K562 (cell line): ENCODE measurements around the gene WNT11. TPM values are rescaled to one million over a fixed set of nuclear protein-coding genes. Genes with fewer than 3 reads are reported as not detected.

Experiments used
- ATAC-seq: fragments of 200-7000 bp; cut with Tn5 transposase; 3 replicates; pipeline ENCODE4 v1.9.1; 2020; ENCODE audit warnings: moderate library complexity
- BruUV-seq: library from RNA; stranded (reverse); fragments of 400-500 nt; replicated peaks from 2 replicates; lab custom pipeline; 2021; lab: Mats Ljungman, UMichigan
- CTCF ChIA-PET: fragments of 300-600 bp; formaldehyde crosslinking; extraction: SDS; loops from one replicate; lab custom pipeline; 2021; ENCODE audit warnings: low intra/inter-chr PET ratio; lab: Yijun Ruan, JAX
- POLR2A ChIA-PET: fragments of 300-600, 350-650 bp; sonication (Branson Sonifier 250); formaldehyde crosslinking; extraction: SDS; loops from one replicate; lab custom pipeline; 2021; ENCODE audit warnings: antibody characterized with exemption, inconsistent platforms; lab: Yijun Ruan, JAX
- DNase-seq, 4 experiments: peaks; one replicate each; pipeline versions ENCODE4 v3.0.0 to v3.0.0-alpha.2; 2011 to 2018; ENCODE audit warnings: low spot score in 3 of 4, mixed read lengths in 3 of 4; ENCODE audit errors: extremely low read depth in 1 of 4
- FAIRE-seq: peaks from 2 replicates; lab custom pipeline; 2011; peaks lifted over from hg19 to GRCh38; lab: Jason Lieb, UNC
- H2AFZ ChIP-seq: 2 replicates; pipeline ENCODE4 v1.6.0; 2011; ENCODE audit warnings: low read depth, low read length, control low read depth, inconsistent platforms
- H3K27ac ChIP-seq: fragments of 200-600 bp; 3 replicates; pipeline ENCODE4 v1.8.0; 2011; ENCODE audit warnings: low read depth, mild to moderate bottlenecking, control low read depth, inconsistent platforms, low read length, moderate library complexity, mixed read lengths; ENCODE audit errors: extremely low read depth
- H3K27me3 ChIP-seq, 2 experiments: fragments of 300-600 bp in 1 of 2; 2 replicates in 1 of 2; 3 replicates in 1 of 2; pipeline versions ENCODE4 v1.6.0 to v1.8.0; 2011; ENCODE audit warnings: inconsistent platforms in 2 of 2, low read length in 2 of 2, mild to moderate bottlenecking in 1 of 2, mixed read lengths in 1 of 2, moderate library complexity in 1 of 2; ENCODE audit not compliant: control insufficient read depth in 2 of 2, insufficient read depth in 2 of 2
- H3K36me3 ChIP-seq: fragments of 300-600 bp; 3 replicates; pipeline ENCODE4 v1.8.0; 2011; ENCODE audit warnings: mild to moderate bottlenecking, low read length, inconsistent platforms; ENCODE audit not compliant: control insufficient read depth, insufficient read depth
- H3K4me1 ChIP-seq, 2 experiments: fragments of 200-600 bp in 1 of 2; replicated peaks in 1 of 2; 2 replicates in 1 of 2; 3 replicates in 1 of 2; pipeline versions ENCODE4 v1.5.1 to v1.8.0; 2011; ENCODE audit warnings: inconsistent platforms in 2 of 2, low read length in 2 of 2, mild to moderate bottlenecking in 1 of 2, mixed read lengths in 1 of 2, moderate library complexity in 1 of 2; ENCODE audit not compliant: control insufficient read depth in 2 of 2, insufficient read depth in 2 of 2
- H3K4me2 ChIP-seq: 2 replicates; pipeline ENCODE4 v1.6.1; 2011; ENCODE audit warnings: low read length, control low read depth, inconsistent platforms, mixed read lengths; ENCODE audit not compliant: insufficient read depth
- H3K4me3 ChIP-seq: fragments of 200-600 bp; sonication (generic), shearing (Covaris generic); 2 replicates; pipeline ENCODE4 v1.5.1; 2016; ENCODE audit warnings: control low read depth, inconsistent platforms
- H3K79me2 ChIP-seq: fragments of 200-600 bp; 3 replicates; pipeline ENCODE4 v1.8.0; 2011; ENCODE audit warnings: low read length, inconsistent platforms; ENCODE audit not compliant: control insufficient read depth, insufficient read depth
- H3K9ac ChIP-seq, 2 experiments: 2 replicates each; pipeline versions ENCODE4 v1.6.0 to v1.6.1; 2011; ENCODE audit warnings: low read depth in 2 of 2, low read length in 2 of 2, control low read depth in 1 of 2, inconsistent platforms in 1 of 2, mild to moderate bottlenecking in 1 of 2, mixed read lengths in 1 of 2; ENCODE audit not compliant: insufficient read depth in 1 of 2
- H3K9me1 ChIP-seq: one replicate; pipeline ENCODE4 v1.6.0; 2011; ENCODE audit warnings: inconsistent platforms, mild to moderate bottlenecking, low read length, moderate library complexity; ENCODE audit not compliant: control insufficient read depth, insufficient read depth
- H3K9me3 ChIP-seq: replicated peaks from 2 replicates; pipeline ENCODE4 v1.5.1; 2011; ENCODE audit warnings: low read depth, low read length, inconsistent platforms; ENCODE audit not compliant: control insufficient read depth, insufficient read depth
- H4K20me1 ChIP-seq: replicated peaks from 2 replicates; pipeline ENCODE4 v1.6.1; 2011; ENCODE audit warnings: low read length, inconsistent platforms, mixed read lengths; ENCODE audit not compliant: control insufficient read depth, insufficient read depth
- DMBX1 ChIP-seq: fragments of 250-450 bp; sonication (Bioruptor Pico); IDR thresholded peaks from 2 replicates; pipeline ENCODE4 v1.8.0; 2022; ENCODE audit warnings: inconsistent platforms, mild to moderate bottlenecking, moderate library complexity, borderline replicate concordance
- FOXK2 ChIP-seq, 2 experiments: fragments of 450-650 bp; IDR thresholded peaks in 1 of 2; conservative IDR thresholded peaks in 1 of 2; 2 replicates each; pipeline ENCODE4 v1.6.1; 2016; ENCODE audit warnings: low read depth in 2 of 2, mild to moderate bottlenecking in 1 of 2
- MTF1 ChIP-seq: fragments of 250-450 bp; sonication (Bioruptor Pico); IDR thresholded peaks from 2 replicates; pipeline ENCODE4 v1.9.0; 2021; ENCODE audit warnings: moderate library complexity, mild to moderate bottlenecking, inconsistent platforms, borderline replicate concordance
- PCBP1 ChIP-seq: fragments of 200-400 bp; formaldehyde crosslinking; IDR thresholded peaks from 2 replicates; pipeline ENCODE4 v1.6.1; 2018; ENCODE audit warnings: mild to moderate bottlenecking, low read depth, low read length; ENCODE audit not compliant: poor library complexity, severe bottlenecking
- TCF7 ChIP-seq: sonication (generic); IDR thresholded peaks from 2 replicates; pipeline ENCODE4 v1.6.1; 2016; ENCODE audit warnings: antibody characterized with exemption, borderline replicate concordance
- ZFX ChIP-seq: sonication (generic); formaldehyde crosslinking; IDR thresholded peaks from 2 replicates; pipeline ENCODE4 v1.8.0; 2022; ENCODE audit warnings: mild to moderate bottlenecking, missing genetic modification reagents, moderate library complexity
- ZKSCAN1 ChIP-seq: fragments of 150-350 bp; IDR thresholded peaks from 2 replicates; pipeline ENCODE4 v1.6.1; 2016; ENCODE audit warnings: low read depth, low read length
- ZNF282 ChIP-seq: sonication (generic); formaldehyde crosslinking; IDR thresholded peaks from 2 replicates; pipeline ENCODE4 v1.8.1; 2023; ENCODE audit warnings: missing genetic modification reagents
- ZNF507 ChIP-seq: conservative IDR thresholded peaks from 2 replicates; pipeline ENCODE4 v1.6.1; 2017; ENCODE audit warnings: missing genetic modification characterization, missing compliant biosample characterization
- WGBS: fragments of 100-300 bp; shearing (Covaris generic); methylation state at CpG from one replicate; pipeline ENCODE4 v1.1.6; 2016; ENCODE audit warnings: low coverage, mixed read lengths; ENCODE audit not compliant: insufficient coverage; ENCODE audit errors: missing lambda C conversion rate; 5-methylcytosine and 5-hydroxymethylcytosine counted together
- in situ Hi-C: fragments of 300-500 bp; cut with MboI; formaldehyde crosslinking; loops from 4 replicates; pipeline ENCODE4 v1.15.0; 2018; ENCODE audit warnings: inconsistent platforms, mixed read lengths
- intact Hi-C: fragments of 100-400 bp; cut with micrococcal nuclease; formaldehyde crosslinking; loops from 2 replicates; pipeline ENCODE4 v1.14.2; 2022
- polyA plus RNA-seq, 8 experiments: library from polyadenylated mRNA; depleted of rRNA in 4 of 8; stranded (reverse) in 5 of 8; unstranded in 3 of 8; fragments of >200 nt; fragmentation: Nextera tagmentation in 2 of 8; fragmentation: Illumina TruSeq in 1 of 8; extraction: Ambion mirVana in 2 of 8; extraction: Trizol in 1 of 8; gene quantifications; 2 replicates each; pipeline versions ENCODE4 v1.2.1 to v1.2.3, GENCODE V29; 2011 to 2014; ENCODE audit warnings: inconsistent platforms in 1 of 8, missing spikeins in 1 of 8
- total RNA-seq, 7 experiments: library from RNA; depleted of rRNA in 6 of 7; stranded (reverse); fragments of >200 nt in 6 of 7; fragmentation: Illumina TruSeq in 2 of 7; extraction: Trizol in 2 of 7; gene quantifications; 2 replicates each; pipeline versions ENCODE4 v1.2.1 to v1.2.3, GENCODE V29; 2011 to 2021; ENCODE audit warnings: low replicate concordance in 1 of 7

Gene WNT11
- total and polyA plus RNA-seq, 9 of the 15 experiments (the other 6 are each of a cell fraction or from before 2014, with no cell fraction given) = 0.03 to 0.20 (median 0.09) TPM; not detected in 4

DNA sequence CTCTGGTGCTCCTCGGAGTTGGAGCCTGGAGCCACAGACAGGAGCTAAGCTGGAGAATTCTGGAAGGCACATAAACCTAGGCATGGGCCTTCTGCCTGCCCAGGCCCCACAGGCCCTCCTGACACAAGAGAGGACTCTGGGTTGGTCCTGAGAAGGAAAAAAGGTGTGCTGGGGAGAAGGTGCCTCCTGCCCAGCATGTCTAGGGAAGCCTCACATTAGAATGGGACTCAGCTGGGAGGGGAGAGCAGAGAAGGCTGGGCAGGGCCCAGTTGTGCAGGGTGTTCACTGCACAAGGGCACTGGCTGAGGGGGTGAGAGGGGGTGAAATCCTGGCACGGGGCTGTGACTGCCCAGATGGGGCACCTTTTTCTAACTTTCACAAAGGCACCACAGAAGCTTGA is 39.4 kb upstream of the WNT11 start:
- H4K20me1 ChIP-seq = no peaks in the 10 kb centered on the region
- no TSS peak for BruUV-seq
- H3K27ac ChIP-seq = no peak overlapping the region
- peak overlapping the region in 1 of 2 experiments; percentile 66; a peak in 1 of 4 replicates for H3K9ac ChIP-seq
- no peaks in the 10 kb centered on the region for H3K9me3 ChIP-seq
- in situ Hi-C loops = no loop called here
- intact Hi-C loops = no loop called here
- DNase-seq = no peak
- CTCF ChIA-PET = no interaction called here
- POLR2A ChIA-PET = interaction anchor here (0.6 to 2.2 kb wide), 4 partner anchors 8 to 793 kb away, joined by 3 to 11 read pairs (median 6); no protein-coding TSS in a partner anchor
- H3K9me1 ChIP-seq = no peaks in the 10 kb centered on the region
- H3K4me2 ChIP-seq = no peak overlapping the region
- H3K27me3 ChIP-seq = peaks cover 0 to 15% of the 10 kb centered on the region in 2 experiments; a peak in 2 of 5 replicates
- H3K4me3 ChIP-seq = no peak overlapping the region
- H3K79me2 ChIP-seq = no peaks in the 10 kb centered on the region
- no peaks in the 10 kb centered on the region for H3K36me3 ChIP-seq
- H2AFZ ChIP-seq = no peak overlapping the region
- 0% methylated on average over 2 of the region's 2 CpGs for WGBS
- no peak for ATAC-seq
- H3K4me1 ChIP-seq = peaks cover 0 to 12% of the 10 kb centered on the region in 2 experiments; a peak in 2 of 5 replicates
- no peak for TF ChIP-seq ZFX
- TF ChIP-seq ZNF507 (tag) = no peak
- TF ChIP-seq ZNF282 (CRISPR knock-in tag) = no peak
- no peak for TF ChIP-seq PCBP1
- no peak for FAIRE-seq

- ChIA-PET POLR2A (interaction anchor here (1.0 to 1.3 kb wide), 2 partner anchors 9 to 11 kb away, joined by 3 to 7 read pairs; no protein-coding TSS in a partner anchor), CTCF (no interaction called here)
- H3K36me3 ChIP-seq = no peaks in the 10 kb centered on the region
- FAIRE-seq (no peak), DNase-seq (no peak), ATAC-seq (no peak)
- no peak overlapping the region for H3K27ac ChIP-seq
- intact Hi-C loops = no loop called here
- no peak overlapping the region for H3K9ac ChIP-seq
- H3K9me3 ChIP-seq = no peaks in the 10 kb centered on the region
- no peaks in the 10 kb centered on the region for H3K79me2 ChIP-seq
- no peak overlapping the region for H3K4me3 ChIP-seq
- no peaks in the 10 kb centered on the region for H3K9me1 ChIP-seq
- 0% methylated on average over 4 of the region's 4 CpGs for WGBS
- in situ Hi-C loops = no loop called here
- peaks cover 0 to 12% of the 10 kb centered on the region in 2 experiments; a peak in 2 of 5 replicates for H3K4me1 ChIP-seq
- H3K27me3 ChIP-seq = peaks cover 0 to 15% of the 10 kb centered on the region in 2 experiments; a peak in 2 of 5 replicates
- H2AFZ ChIP-seq = no peak overlapping the region
- H4K20me1 ChIP-seq = no peaks in the 10 kb centered on the region
- no TSS peak for BruUV-seq
- H3K4me2 ChIP-seq = no peak overlapping the region
- TF ChIP-seq ZKSCAN1 = no peak
- TF ChIP-seq MTF1 = no peak
- no peak for TF ChIP-seq DMBX1 (CRISPR knock-in tag)
- TF ChIP-seq TCF7 = no peak
- no peak for TF ChIP-seq FOXK2 (conservative IDR thresholded peaks at IDR 0.05 in 1 of 2, IDR thresholded peaks at IDR 0.05 in 1 of 2; ENCODE audit: low read depth in 2 of 2)
These were observed 38.1 kb upstream of the WNT11 start for GRCh38 chr11:76244316-76244851.
